Measurements from ENCODE around the gene SMAD2.
"Not testable (repeated sequence)": the region's sequence is repeated elsewhere in the genome, so short reads cannot be mapped to it uniquely, and the experiment has no call there.

Gene SMAD2

GRCh38 chr18:47793609-47794008, 136.8 kb downstream of the SMAD2 start:
- no peak for DNase-seq (ENCODE audit: low spot score)

- no peak for DNase-seq (ENCODE audit: low spot score)
Measured at GRCh38 chr18:47791461-47791985, 138.9 kb downstream of the SMAD2 start.

- DNase-seq (ENCODE audit: low spot score), result no peak
Measured at GRCh38 chr18:47790036-47790435, 140.4 kb downstream of the SMAD2 start.

DNA sequence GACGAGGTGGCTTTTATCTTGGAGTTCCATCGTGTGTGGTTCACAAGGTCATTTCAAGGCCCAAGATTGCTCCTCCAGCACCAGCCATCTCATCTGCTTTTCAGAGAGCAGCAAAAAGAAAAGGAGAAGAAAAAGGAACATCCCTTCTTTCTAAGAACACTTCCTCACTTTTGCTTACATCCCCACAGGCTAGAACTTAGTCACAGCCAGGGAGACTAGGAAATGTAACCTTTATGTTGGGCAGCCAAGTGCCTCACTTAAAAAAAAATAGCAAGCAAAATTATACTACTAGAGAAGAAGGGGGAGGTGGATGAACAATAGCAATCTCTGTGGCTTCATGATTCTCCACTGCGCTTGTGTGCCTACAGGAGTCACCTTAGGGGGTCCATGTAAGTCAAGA, 141.8 kb downstream of the SMAD2 start:
- no peak for DNase-seq (ENCODE audit: low spot score)

DNA sequence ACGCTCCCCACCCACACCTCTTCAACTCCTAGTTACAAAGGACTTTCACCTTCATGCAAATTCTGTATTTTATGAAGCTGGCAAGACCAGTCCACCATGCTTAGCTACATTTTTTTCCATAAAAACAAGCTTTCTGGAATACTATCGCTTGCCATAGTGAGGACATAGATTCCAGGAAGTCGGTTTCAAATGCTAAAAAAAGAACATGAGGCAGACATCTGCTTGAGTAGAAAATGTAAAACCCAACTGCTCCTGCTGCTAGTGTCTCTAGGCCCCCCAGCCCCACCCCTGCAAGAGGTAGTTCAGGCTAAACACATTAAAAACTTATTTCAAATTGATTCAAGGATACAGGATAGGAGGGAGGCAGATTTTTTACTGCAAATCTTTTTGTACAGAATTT, 148.9 kb downstream of the SMAD2 start:
- no peak for DNase-seq (ENCODE audit: low spot score)

- DNase-seq (ENCODE audit: low spot score), result no peak
Measured at GRCh38 chr18:47780011-47780725, 150.3 kb downstream of the SMAD2 start.

DNA sequence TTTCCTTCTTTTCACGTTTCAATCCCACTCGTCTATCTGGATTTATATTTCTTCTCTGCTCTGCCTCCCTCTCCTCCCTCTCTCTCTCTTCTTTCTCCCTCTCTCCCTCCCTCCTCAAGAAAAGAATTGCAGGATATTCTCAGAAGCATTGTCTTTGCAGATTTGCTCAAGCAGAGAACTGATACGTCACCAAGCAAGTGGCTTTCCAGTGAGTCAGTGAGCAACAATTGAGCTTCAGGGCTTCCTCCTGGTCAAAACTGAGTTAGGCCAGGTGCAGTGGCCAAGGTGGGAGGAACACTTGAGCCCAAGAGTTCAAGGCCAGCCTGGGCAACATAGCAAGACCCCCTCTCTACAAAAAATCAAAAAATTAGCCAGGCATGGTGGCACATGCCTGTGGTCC, 151.1 kb downstream of the SMAD2 start:
- no peak for DNase-seq (ENCODE audit: low spot score)

DNA sequence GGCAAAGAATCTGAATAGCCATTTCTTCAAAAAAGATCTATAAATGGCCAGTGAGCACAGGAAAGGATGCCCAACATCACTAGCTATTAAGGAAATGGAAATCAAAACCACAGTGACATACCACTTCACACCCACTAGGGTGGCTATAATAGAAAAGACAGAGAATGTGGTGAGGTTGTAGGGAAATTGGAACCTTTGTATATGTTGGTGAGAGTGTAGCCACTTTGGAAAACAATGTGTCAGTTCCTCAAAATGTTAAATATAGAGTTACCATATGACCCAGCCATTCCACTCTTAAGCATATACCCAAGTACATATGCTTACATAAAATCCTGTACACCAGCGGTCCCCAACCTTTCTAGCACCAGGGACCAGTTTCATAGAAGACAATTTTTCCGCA, 152.8 kb downstream of the SMAD2 start:
- no peak for DNase-seq (ENCODE audit: low spot score)

GRCh38 chr18:47775961-47776360, 154.5 kb downstream of the SMAD2 start:
- no peak for DNase-seq (ENCODE audit: low spot score)

GRCh38 chr18:47773931-47774330, 156.5 kb downstream of the SMAD2 start:
- DNase-seq (ENCODE audit: low spot score), result no peak

DNA sequence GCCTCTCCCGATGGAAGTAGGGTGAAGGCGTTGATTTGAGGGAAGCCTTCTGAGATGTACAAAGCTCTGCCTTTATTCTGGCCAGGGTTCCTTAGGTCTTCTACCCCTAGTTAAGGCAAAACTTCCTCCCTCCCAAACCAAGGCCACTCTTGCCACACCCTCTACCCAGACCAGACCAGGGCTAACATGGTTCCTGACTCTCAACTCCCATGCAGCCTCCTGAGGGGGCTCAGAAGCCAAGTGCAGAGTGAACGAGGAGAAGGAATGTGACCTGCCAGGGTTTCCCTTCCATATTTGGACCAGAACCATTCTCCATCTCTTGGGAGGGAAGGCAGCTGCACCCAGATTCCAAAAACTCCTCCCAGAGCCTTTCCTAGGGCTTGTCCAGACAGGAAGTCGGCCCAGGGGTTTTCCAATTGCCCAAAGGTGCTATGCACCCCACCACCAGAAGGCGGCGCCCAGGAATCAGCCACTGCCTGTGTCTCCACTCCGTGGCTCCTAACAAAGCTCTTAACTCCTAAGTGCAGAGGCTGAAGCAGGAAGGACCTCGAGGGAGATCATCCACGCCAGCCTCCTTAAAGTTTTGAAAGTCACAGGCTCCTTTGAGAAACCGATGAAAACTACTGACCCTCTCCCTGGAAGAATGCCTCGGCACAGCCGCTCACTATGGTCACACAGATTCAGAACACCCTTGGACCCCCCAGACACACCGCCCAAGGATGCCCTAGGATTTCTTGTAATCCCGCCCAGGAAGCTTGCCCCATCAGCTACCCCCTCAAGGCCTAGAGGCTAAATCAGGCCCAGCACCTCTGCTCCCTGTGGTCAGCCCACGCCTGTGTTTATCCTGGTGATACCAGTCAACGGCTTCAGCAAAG, 157.8 kb downstream of the SMAD2 start:
- peak; percentile 60 for DNase-seq (ENCODE audit: low spot score)

GRCh38 chr18:47771922-47772321, 158.5 kb downstream of the SMAD2 start:
- no peak for DNase-seq (ENCODE audit: low spot score)

- DNase-seq (ENCODE audit: low spot score), result no peak
Measured at GRCh38 chr18:47767699-47768098, 162.8 kb downstream of the SMAD2 start.

DNA sequence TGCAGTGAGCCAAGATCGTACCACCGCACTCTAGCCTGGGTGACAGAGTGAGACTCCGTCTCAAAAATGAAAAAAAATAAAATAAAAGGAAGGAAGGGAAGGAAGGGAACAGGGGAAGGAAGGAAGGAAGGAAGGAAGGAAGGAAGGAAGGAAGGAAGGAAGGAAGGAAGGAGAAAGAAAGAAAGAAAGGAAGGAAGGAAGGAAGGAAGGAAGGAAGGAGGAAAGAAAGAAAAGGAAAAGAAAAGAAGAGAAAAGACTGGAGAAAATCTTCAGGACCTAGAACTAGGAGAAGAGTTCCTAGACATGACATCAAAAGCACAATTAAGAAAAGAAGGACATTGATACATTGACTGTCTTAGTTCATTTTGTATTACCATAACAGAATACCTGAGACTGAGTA, 163.3 kb downstream of the SMAD2 start:
- DNase-seq (ENCODE audit: low spot score), result not testable (repeated sequence)

All from AG08396 (cell line).